ENCODE data around the gene ALKAL2.
A peak's percentile ranks its signal among the peaks of the same experiment; 100 is the strongest.

Gene ALKAL2

GRCh38 chr2:310994-311393, 23.1 kb upstream of the ALKAL2 start:
- no peak overlapping the region for H3K4me3 ChIP-seq (ENCODE audit: low read length)
- no peak for TF ChIP-seq CTCF (conservative IDR thresholded peaks at IDR 0.05; ENCODE audit: low read length)
- no peak for DNase-seq (ENCODE audit: low read depth)

- DNase-seq (ENCODE audit: low read depth) = no peak
- no peak for TF ChIP-seq CTCF (conservative IDR thresholded peaks at IDR 0.05; ENCODE audit: low read length)
- no peak overlapping the region for H3K4me3 ChIP-seq (ENCODE audit: low read length)
These were observed 22.1 kb upstream of the ALKAL2 start for GRCh38 chr2:309954-310510.

- no peak for DNase-seq (ENCODE audit: low read depth)
- no peak overlapping the region for H3K4me3 ChIP-seq (ENCODE audit: low read length)
- no peak for TF ChIP-seq CTCF (conservative IDR thresholded peaks at IDR 0.05; ENCODE audit: low read length)
These were observed 21.5 kb upstream of the ALKAL2 start for GRCh38 chr2:309148-309953.

- DNase-seq (ENCODE audit: low read depth) = no peak
- H3K4me3 ChIP-seq (ENCODE audit: low read length) = no peak overlapping the region
- TF ChIP-seq CTCF (conservative IDR thresholded peaks at IDR 0.05; ENCODE audit: low read length) = no peak
These were observed 17.5 kb upstream of the ALKAL2 start for GRCh38 chr2:305366-305765.

GRCh38 chr2:296354-296753, 8.5 kb upstream of the ALKAL2 start:
- no peak overlapping the region for H3K4me3 ChIP-seq (ENCODE audit: low read length)
- no peak for TF ChIP-seq CTCF (conservative IDR thresholded peaks at IDR 0.05; ENCODE audit: low read length)
- no peak for DNase-seq (ENCODE audit: low read depth)

GRCh38 chr2:295090-295489, 7.2 kb upstream of the ALKAL2 start:
- H3K4me3 ChIP-seq (ENCODE audit: low read length) = no peak overlapping the region
- TF ChIP-seq CTCF (conservative IDR thresholded peaks at IDR 0.05; ENCODE audit: low read length) = no peak
- DNase-seq (ENCODE audit: low read depth) = no peak

- TF ChIP-seq CTCF (conservative IDR thresholded peaks at IDR 0.05; ENCODE audit: low read length) = peak; percentile 85
- peak overlapping the region; percentile 61 for H3K4me3 ChIP-seq (ENCODE audit: low read length)
- peak; percentile 77 for DNase-seq (ENCODE audit: low read depth)
These were observed 2.3 kb upstream of the ALKAL2 start for GRCh38 chr2:290090-290722.
